HG02798 (cell line): Measurements from ENCODE around the gene H1-8.
A peak's percentile ranks its signal among the peaks of the same experiment; 100 is the strongest.
"Not testable (repeated sequence)": the region's sequence is repeated elsewhere in the genome, so short reads cannot be mapped to it uniquely, and the experiment has no call there.

Experiments
- ATAC-seq: cut with Tn5 transposase; IDR thresholded peaks from one replicate; pipeline ENCODE4 v1.9.1; 2021; ENCODE audit warnings: mild to moderate bottlenecking; ENCODE audit not compliant: unreplicated experiment, poor library complexity

The H1-8 gene

GRCh38 chr3:129514563-129514962 is 28.4 kb upstream of the H1-8 start:
- no peak for ATAC-seq

GRCh38 chr3:129515108-129515820 is 27.7 kb upstream of the H1-8 start:
- ATAC-seq: not testable (repeated sequence)

GRCh38 chr3:129515821-129516432 is 27.0 kb upstream of the H1-8 start:
- not testable (repeated sequence) for ATAC-seq

- no peak for ATAC-seq
These were observed 25.5 kb upstream of the H1-8 start for GRCh38 chr3:129517516-129517915.

GRCh38 chr3:129518038-129518561 is 24.9 kb upstream of the H1-8 start:
- no peak for ATAC-seq

- ATAC-seq: no peak
These were observed 24.4 kb upstream of the H1-8 start for GRCh38 chr3:129518581-129518980.

GRCh38 chr3:129519449-129519848 is 23.5 kb upstream of the H1-8 start:
- no peak for ATAC-seq

GRCh38 chr3:129519896-129520715 is 22.9 kb upstream of the H1-8 start:
- no peak for ATAC-seq

GRCh38 chr3:129520960-129521359 is 22.0 kb upstream of the H1-8 start:
- ATAC-seq: no peak

GRCh38 chr3:129521611-129522010 is 21.4 kb upstream of the H1-8 start:
- ATAC-seq: no peak

- ATAC-seq: no peak
These were observed 20.0 kb upstream of the H1-8 start for GRCh38 chr3:129522953-129523352.

- no peak for ATAC-seq
These were observed 18.9 kb upstream of the H1-8 start for GRCh38 chr3:129524081-129524480.

GRCh38 chr3:129525341-129525968 is 17.5 kb upstream of the H1-8 start:
- ATAC-seq: no peak

- ATAC-seq: peak; percentile 80
These were observed 16.7 kb upstream of the H1-8 start for GRCh38 chr3:129526121-129526900.

GRCh38 chr3:129527262-129527661 is 15.7 kb upstream of the H1-8 start:
- no peak for ATAC-seq

GRCh38 chr3:129528589-129529100 is 14.3 kb upstream of the H1-8 start, which contains the start of gene RHO:
TSS of gene RHO (plus strand) at chr3:129528639. CDS start at chr3:129528734, 95 bp downstream.
- ATAC-seq: no peak

GRCh38 chr3:129529436-129530210 is 13.4 kb upstream of the H1-8 start:
- ATAC-seq: no peak

GRCh38 chr3:129530251-129530791 is 12.7 kb upstream of the H1-8 start:
- ATAC-seq: no peak
